Cardiac muscle cell (in vitro differentiated cells and primary cell): ENCODE results near the gene REEP5. TPM values are rescaled to one million over a fixed set of nuclear protein-coding genes. Genes with fewer than 3 reads are reported as not detected.

ENCODE experiments used
- DNase-seq, 2 donors: peaks; one replicate each; pipeline versions ENCODE4 v3.0.0 to v3.0.0-alpha.2; 2010 to 2017; ENCODE audit warnings: low read depth in 1 of 2, low spot score in 1 of 2
- H3K27ac ChIP-seq: fragments of 200-600 bp; sonication (generic); 2 replicates; pipeline ENCODE4 v1.5.1; 2016
- H3K27me3 ChIP-seq: fragments of 200-600 bp; sonication (generic); 2 replicates; pipeline ENCODE4 v1.6.0; 2016; ENCODE audit warnings: control low read depth
- H3K36me3 ChIP-seq: fragments of 200-600 bp; sonication (generic); 2 replicates; pipeline ENCODE4 v1.5.1; 2016; ENCODE audit warnings: control low read depth
- H3K4me1 ChIP-seq: fragments of 200-600 bp; sonication (generic); 2 replicates; pipeline ENCODE4 v1.8.1; 2017; ENCODE audit warnings: low read depth, mild to moderate bottlenecking, mixed run types
- H3K4me3 ChIP-seq: fragments of 200-600 bp; sonication (generic); 2 replicates; pipeline ENCODE4 v1.5.1; 2016; ENCODE audit warnings: mild to moderate bottlenecking
- H3K9me3 ChIP-seq: fragments of 200-600 bp; sonication (generic); 2 replicates; pipeline ENCODE4 v1.5.1; 2017; ENCODE audit warnings: low read depth, mild to moderate bottlenecking, control low read depth
- polyA plus RNA-seq: library from polyadenylated mRNA; unstranded; fragments of >200 nt; fragmentation: Nextera tagmentation; extraction: Ambion mirVana; gene quantifications from 2 replicates; pipeline ENCODE4 v1.2.1, GENCODE V29; 2016
- total RNA-seq: library from RNA; depleted of rRNA; stranded (reverse); fragments of >200 nt; gene quantifications from 2 replicates; pipeline ENCODE4 v1.2.3, GENCODE V29; 2016
- TF ChIP-seq, protein P1 (sequence below): IDR thresholded peaks from 2 replicates; pipeline ENCODE4 v1.5.1; 2012; ENCODE audit warnings: low read depth, mild to moderate bottlenecking, low read length

The REEP5 gene
- total and polyA plus RNA-seq, 2 experiments from 2014 or later = 27.0 to 138 TPM

DNA sequence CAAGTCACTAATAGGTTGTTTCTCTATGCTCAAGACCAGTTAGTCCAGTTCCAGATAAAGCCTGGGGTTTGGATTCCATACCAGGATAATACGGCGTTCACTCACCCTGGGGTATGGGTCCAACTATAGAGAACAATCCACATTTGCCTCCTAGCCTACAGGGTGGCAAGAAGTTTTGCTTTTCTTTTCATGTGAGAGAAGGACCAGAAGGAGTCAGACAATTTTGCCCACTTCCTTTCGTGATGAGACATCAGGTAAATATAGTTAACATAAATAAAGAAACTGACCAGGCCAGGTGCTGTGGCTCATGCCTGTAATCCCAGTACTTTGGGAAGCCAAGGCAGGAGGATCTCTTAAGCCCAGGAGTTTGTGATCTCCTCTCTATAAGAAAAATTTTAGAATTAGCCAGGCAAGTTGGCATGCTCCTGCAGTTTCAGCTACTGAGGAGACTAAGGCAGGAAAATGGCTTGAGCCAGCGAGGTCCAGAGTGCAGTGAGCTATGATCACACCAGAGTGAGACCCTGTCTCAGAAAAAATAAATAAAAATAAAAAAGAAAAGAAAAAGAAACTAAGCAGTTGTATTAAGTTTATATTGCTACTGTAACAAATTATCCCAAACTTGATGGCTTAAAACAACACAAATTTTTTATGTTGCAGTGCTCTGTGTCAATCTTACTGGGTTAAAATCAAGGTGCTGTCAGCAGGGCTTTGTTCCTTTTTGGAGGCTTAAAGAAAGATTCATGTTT is 7.5 kb upstream of the REEP5 start:
- Histone ChIP-seq H3K27ac (no peak overlapping the region), H3K9me3 (no peaks in the 10 kb centered on the region), H3K36me3 (no peaks in the 10 kb centered on the region), H3K4me1 (peaks cover 9% of the 10 kb centered on the region), H3K27me3 (no peaks in the 10 kb centered on the region), H3K4me3 (no peak overlapping the region)
- TF ChIP-seq, protein P1, sequence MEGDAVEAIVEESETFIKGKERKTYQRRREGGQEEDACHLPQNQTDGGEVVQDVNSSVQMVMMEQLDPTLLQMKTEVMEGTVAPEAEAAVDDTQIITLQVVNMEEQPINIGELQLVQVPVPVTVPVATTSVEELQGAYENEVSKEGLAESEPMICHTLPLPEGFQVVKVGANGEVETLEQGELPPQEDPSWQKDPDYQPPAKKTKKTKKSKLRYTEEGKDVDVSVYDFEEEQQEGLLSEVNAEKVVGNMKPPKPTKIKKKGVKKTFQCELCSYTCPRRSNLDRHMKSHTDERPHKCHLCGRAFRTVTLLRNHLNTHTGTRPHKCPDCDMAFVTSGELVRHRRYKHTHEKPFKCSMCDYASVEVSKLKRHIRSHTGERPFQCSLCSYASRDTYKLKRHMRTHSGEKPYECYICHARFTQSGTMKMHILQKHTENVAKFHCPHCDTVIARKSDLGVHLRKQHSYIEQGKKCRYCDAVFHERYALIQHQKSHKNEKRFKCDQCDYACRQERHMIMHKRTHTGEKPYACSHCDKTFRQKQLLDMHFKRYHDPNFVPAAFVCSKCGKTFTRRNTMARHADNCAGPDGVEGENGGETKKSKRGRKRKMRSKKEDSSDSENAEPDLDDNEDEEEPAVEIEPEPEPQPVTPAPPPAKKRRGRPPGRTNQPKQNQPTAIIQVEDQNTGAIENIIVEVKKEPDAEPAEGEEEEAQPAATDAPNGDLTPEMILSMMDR = no peak
- no peak for DNase-seq

DNA sequence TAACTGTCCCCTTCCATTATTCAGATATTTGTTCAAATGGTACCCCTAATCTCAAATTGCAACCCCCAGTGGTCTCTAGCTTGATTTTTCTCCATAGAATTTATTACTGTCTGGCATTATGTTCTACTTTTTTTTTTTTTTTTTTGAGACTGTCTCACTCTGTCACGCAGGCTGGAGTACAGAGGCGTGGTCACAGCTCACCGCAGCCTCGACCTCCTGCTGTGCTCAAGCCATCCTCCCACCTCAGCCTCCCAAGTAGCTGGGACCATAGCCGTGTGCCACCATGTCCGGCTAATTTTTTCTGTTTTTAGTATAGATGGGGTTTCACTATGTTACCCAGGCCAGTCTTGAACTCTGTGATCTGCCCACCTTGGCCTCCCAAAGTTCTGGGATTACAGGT is 2.0 kb upstream of the REEP5 start:
- H3K27ac ChIP-seq = no peak overlapping the region
- DNase-seq = no peak
- TF ChIP-seq, protein P1 = no peak

DNA sequence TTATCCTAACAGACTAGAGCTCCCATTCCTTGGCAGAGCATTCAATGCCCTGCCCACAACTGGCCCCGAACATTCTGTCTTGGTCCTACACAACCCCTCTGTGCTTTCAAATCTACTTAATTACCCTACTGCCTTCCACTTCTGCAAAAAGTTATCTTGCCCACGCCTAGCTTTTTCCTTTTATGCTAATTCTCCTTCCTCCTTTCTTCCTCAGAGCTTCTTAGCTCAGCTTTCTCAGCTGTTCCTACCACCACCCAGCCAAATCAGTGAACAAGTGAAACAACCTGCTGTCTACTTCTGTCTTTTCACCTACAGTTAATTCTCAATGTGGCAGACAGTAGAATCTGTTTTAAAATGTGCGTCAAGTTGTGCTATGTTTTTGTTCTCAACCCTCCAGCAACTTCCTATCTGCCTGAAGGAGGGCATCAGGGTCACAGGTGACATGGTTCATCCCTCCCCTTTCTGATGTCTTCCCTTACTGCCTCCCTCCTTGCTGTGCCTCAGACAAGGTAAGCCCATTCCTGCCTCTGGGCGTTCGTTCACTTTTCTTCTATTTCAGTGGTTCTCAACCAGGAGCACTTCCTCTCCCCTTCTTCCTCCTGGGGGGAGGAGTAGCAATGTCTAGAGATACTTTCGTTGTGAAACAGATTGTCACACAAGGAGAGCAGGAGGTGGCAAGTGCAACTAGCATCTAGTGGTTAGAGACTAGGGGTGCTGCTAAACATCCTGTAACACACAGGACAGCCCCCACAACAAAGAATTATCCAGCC is 1.3 kb upstream of the REEP5 start:
- no peaks in the 10 kb centered on the region for H3K9me3 ChIP-seq
- TF ChIP-seq, protein P1 = no peak
- DNase-seq = no peak

More for the DNA sequence above, 2.0 kb upstream of the REEP5 start:
- Histone ChIP-seq H3K4me3 (no peak overlapping the region), H3K4me1 (peaks cover 7% of the 10 kb centered on the region), H3K9me3 (no peaks in the 10 kb centered on the region), H3K27me3 (peaks cover 2% of the 10 kb centered on the region), H3K36me3 (no peaks in the 10 kb centered on the region)

DNA sequence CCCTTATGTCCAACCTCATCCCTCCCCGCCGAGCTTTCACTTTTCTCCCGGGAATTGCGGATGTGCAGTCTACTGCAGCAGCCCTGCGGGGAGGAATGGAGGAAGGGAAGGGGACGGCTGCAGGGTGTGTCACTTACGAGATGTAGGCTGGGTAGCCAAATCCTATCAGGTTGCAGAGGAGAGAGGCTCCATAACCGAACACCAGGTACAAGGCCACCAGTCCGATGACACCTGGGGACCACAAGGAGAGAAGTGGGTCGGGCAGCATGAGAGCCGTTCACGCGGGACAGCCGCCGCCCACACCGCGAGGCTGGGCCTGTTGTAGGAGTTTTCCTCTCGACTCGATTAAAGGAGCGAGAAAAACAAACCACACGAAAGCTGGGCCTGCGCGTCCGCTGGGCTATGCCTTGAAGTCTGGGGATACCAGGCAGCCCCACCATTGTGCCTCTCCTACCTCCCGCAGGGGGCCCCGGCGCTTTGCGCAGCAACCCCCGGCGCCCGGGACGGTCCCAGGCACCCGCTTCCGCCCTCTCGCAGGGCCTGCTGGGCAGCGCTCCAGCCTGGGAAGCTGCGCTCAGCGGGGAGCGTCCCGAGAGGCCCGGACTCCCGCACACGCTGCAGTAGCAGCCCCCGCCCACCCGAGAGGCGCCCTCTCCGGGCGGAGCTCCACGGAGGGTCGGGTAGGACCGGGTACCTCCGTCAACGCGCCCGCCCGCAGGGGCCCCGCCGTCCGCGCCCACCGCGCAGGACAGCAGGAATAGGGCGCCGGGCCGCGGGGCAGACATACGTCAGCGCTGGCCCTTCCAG is 798 bp downstream of the REEP5 start:
- TF ChIP-seq, protein P1 = no peak
- peak overlapping the region; percentile 87 for H3K27ac ChIP-seq
- H3K36me3 ChIP-seq = no peaks in the 10 kb centered on the region
- peaks cover 2% of the 10 kb centered on the region for H3K27me3 ChIP-seq
- peak overlapping the region; percentile 85 for H3K4me3 ChIP-seq
- H3K9me3 ChIP-seq = no peaks in the 10 kb centered on the region
- DNase-seq = peak; percentile 78 to 81
- peaks cover 19% of the 10 kb centered on the region for H3K4me1 ChIP-seq

More for the DNA sequence above, 1.3 kb upstream of the REEP5 start:
- Histone ChIP-seq H3K4me3 (no peak overlapping the region), H3K27ac (no peak overlapping the region), H3K36me3 (no peaks in the 10 kb centered on the region), H3K27me3 (peaks cover 2% of the 10 kb centered on the region), H3K4me1 (peaks cover 7% of the 10 kb centered on the region)

DNA sequence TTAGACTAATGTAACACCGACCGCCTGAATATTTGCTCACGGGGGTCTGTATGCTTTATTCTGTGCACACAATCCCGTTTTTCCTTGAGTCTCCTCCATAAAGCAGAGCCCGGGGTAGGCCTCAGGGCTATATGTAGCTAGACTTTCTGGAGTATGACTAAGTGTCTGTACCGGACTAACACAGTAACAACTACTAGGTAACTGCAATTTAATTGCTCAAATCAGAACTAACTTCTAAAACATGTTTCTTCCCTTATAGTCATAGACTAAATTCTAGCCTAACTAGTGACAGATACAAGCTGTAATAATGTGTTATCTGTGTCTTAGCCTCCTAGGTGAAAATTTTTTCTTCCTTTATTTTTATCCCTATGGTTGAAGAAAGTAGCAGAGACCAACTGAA is 2.1 kb downstream of the REEP5 start:
- H3K27me3 ChIP-seq = peaks cover 2% of the 10 kb centered on the region
- DNase-seq = no peak
- H3K9me3 ChIP-seq = no peaks in the 10 kb centered on the region
- TF ChIP-seq, protein P1 = no peak
- no peak overlapping the region for H3K27ac ChIP-seq
- peaks cover 31% of the 10 kb centered on the region for H3K4me1 ChIP-seq
- H3K4me3 ChIP-seq = no peak overlapping the region
- H3K36me3 ChIP-seq = no peaks in the 10 kb centered on the region
